IPS DF 4.7 (cell line): ENCODE data around the gene DOK4.

ENCODE experiments used
- DNase-seq: peaks from one replicate; pipeline ENCODE4 v3.0.0-alpha.2; 2013; ENCODE audit warnings: low spot score; ENCODE audit errors: extremely low read depth

DOK4 gene

GRCh38 chr16:57519796-57520360, 33.6 kb upstream of the DOK4 start:
- no peak for DNase-seq

- DNase-seq, result no peak
These were observed 32.6 kb upstream of the DOK4 start for GRCh38 chr16:57518922-57519321.

- no peak for DNase-seq
These were observed 32.2 kb upstream of the DOK4 start for GRCh38 chr16:57518520-57518919.

GRCh38 chr16:57517397-57518367, 31.4 kb upstream of the DOK4 start:
- no peak for DNase-seq

GRCh38 chr16:57516773-57517172, 30.5 kb upstream of the DOK4 start:
- no peak for DNase-seq

- DNase-seq, result no peak
These were observed 30.0 kb upstream of the DOK4 start for GRCh38 chr16:57516176-57516725.

- no peak for DNase-seq
These were observed 28.7 kb upstream of the DOK4 start for GRCh38 chr16:57514791-57515600.

GRCh38 chr16:57514371-57514770, 28.1 kb upstream of the DOK4 start:
- DNase-seq, result no peak

- no peak for DNase-seq
These were observed 27.2 kb upstream of the DOK4 start for GRCh38 chr16:57513371-57514102.

- DNase-seq, result no peak
These were observed 26.2 kb upstream of the DOK4 start for GRCh38 chr16:57512296-57513001.

- no peak for DNase-seq
These were observed 24.0 kb upstream of the DOK4 start for GRCh38 chr16:57510016-57510871.

GRCh38 chr16:57509231-57509923, 23.1 kb upstream of the DOK4 start:
- DNase-seq, result no peak

GRCh38 chr16:57508035-57508425, 21.7 kb upstream of the DOK4 start:
- DNase-seq, result no peak

GRCh38 chr16:57507136-57508034, 21.1 kb upstream of the DOK4 start:
- DNase-seq, result no peak

GRCh38 chr16:57505169-57505568, 18.9 kb upstream of the DOK4 start:
- no peak for DNase-seq

- no peak for DNase-seq
These were observed 18.2 kb upstream of the DOK4 start for GRCh38 chr16:57504491-57504890.

GRCh38 chr16:57504001-57504400, 17.7 kb upstream of the DOK4 start:
- no peak for DNase-seq

- DNase-seq, result no peak
These were observed 17.1 kb upstream of the DOK4 start for GRCh38 chr16:57503366-57503765.
